ENCODE data around the gene TLL1.

The TLL1 gene

GRCh38 chr4:165874791-165875371, 1.8 kb downstream of the TLL1 start:
- Histone ChIP-seq H3K79me2 (ENCODE audit: insufficient read depth, low read length) (no peaks in the 10 kb centered on the region), H3K9ac (ENCODE audit: low read length) (no peak overlapping the region), H3K4me3 (ENCODE audit: insufficient read depth, low read length, poor library complexity, severe bottlenecking) (no peak overlapping the region), H3K27me3 (ENCODE audit: low read length) (no peaks in the 10 kb centered on the region), H4K20me1 (ENCODE audit: low read depth, low read length) (no peaks in the 10 kb centered on the region), H2AFZ (ENCODE audit: low read depth, low read length, severe bottlenecking) (no peak overlapping the region), H3K36me3 (ENCODE audit: low read length) (no peaks in the 10 kb centered on the region), H3K9me3 (ENCODE audit: insufficient read depth, low read length) (no peaks in the 10 kb centered on the region), H3K4me2 (ENCODE audit: low read depth, low read length, poor library complexity, severe bottlenecking) (no peak overlapping the region), H3K9me2 (replicated peaks; ENCODE audit: insufficient read depth, low read length) (no peaks in the 10 kb centered on the region), H3F3A (ENCODE audit: insufficient read depth) (no peaks in the 10 kb centered on the region), H3K27ac (ENCODE audit: low read depth, low read length) (no peak overlapping the region)
- TF ChIP-seq CTCF (IDR thresholded peaks at IDR 0.05; ENCODE audit: insufficient read depth, low read length, poor library complexity, severe bottlenecking), result no peak
- no peak for TF ChIP-seq EZH2phosphoT487 (conservative IDR thresholded peaks at IDR 0.05; ENCODE audit: low read length)

- H3F3A ChIP-seq (ENCODE audit: insufficient read depth), result no peaks in the 10 kb centered on the region
- no peak overlapping the region for H3K27ac ChIP-seq (ENCODE audit: low read depth, low read length)
- H2AFZ ChIP-seq (ENCODE audit: low read depth, low read length, severe bottlenecking), result no peak overlapping the region
- H3K9ac ChIP-seq (ENCODE audit: low read length), result no peak overlapping the region
- H3K79me2 ChIP-seq (ENCODE audit: insufficient read depth, low read length), result no peaks in the 10 kb centered on the region
- H3K9me3 ChIP-seq (ENCODE audit: insufficient read depth, low read length), result no peaks in the 10 kb centered on the region
- no peak for TF ChIP-seq EZH2phosphoT487 (conservative IDR thresholded peaks at IDR 0.05; ENCODE audit: low read length)
- TF ChIP-seq CTCF (IDR thresholded peaks at IDR 0.05; ENCODE audit: insufficient read depth, low read length, poor library complexity, severe bottlenecking), result no peak
- no peaks in the 10 kb centered on the region for H3K36me3 ChIP-seq (ENCODE audit: low read length)
- no peaks in the 10 kb centered on the region for H3K9me2 ChIP-seq (replicated peaks; ENCODE audit: insufficient read depth, low read length)
- H3K27me3 ChIP-seq (ENCODE audit: low read length), result no peaks in the 10 kb centered on the region
- H3K4me3 ChIP-seq (ENCODE audit: insufficient read depth, low read length, poor library complexity, severe bottlenecking), result no peak overlapping the region
- no peaks in the 10 kb centered on the region for H4K20me1 ChIP-seq (ENCODE audit: low read depth, low read length)
- no peak overlapping the region for H3K4me2 ChIP-seq (ENCODE audit: low read depth, low read length, poor library complexity, severe bottlenecking)
These were observed 2.4 kb downstream of the TLL1 start for GRCh38 chr4:165875446-165875845.

- H3K4me3 ChIP-seq (ENCODE audit: insufficient read depth, low read length, poor library complexity, severe bottlenecking), result no peak overlapping the region
- H3K79me2 ChIP-seq (ENCODE audit: insufficient read depth, low read length), result no peaks in the 10 kb centered on the region
- H3K9ac ChIP-seq (ENCODE audit: low read length), result no peak overlapping the region
- H3K27ac ChIP-seq (ENCODE audit: low read depth, low read length), result no peak overlapping the region
- H3K9me2 ChIP-seq (replicated peaks; ENCODE audit: insufficient read depth, low read length), result no peaks in the 10 kb centered on the region
- no peak overlapping the region for H3K4me2 ChIP-seq (ENCODE audit: low read depth, low read length, poor library complexity, severe bottlenecking)
- no peaks in the 10 kb centered on the region for H3F3A ChIP-seq (ENCODE audit: insufficient read depth)
- no peaks in the 10 kb centered on the region for H3K27me3 ChIP-seq (ENCODE audit: low read length)
- H3K36me3 ChIP-seq (ENCODE audit: low read length), result no peaks in the 10 kb centered on the region
- TF ChIP-seq CTCF (IDR thresholded peaks at IDR 0.05; ENCODE audit: insufficient read depth, low read length, poor library complexity, severe bottlenecking) (no peak), EZH2phosphoT487 (conservative IDR thresholded peaks at IDR 0.05; ENCODE audit: low read length) (no peak)
- H4K20me1 ChIP-seq (ENCODE audit: low read depth, low read length), result no peaks in the 10 kb centered on the region
- no peaks in the 10 kb centered on the region for H3K9me3 ChIP-seq (ENCODE audit: insufficient read depth, low read length)
- H2AFZ ChIP-seq (ENCODE audit: low read depth, low read length, severe bottlenecking), result no peak overlapping the region
These were observed 4.2 kb downstream of the TLL1 start for GRCh38 chr4:165877286-165877685.

Measured in SU-DHL-6 (cell line).